ENCODE results near the gene HCST. TPM values are rescaled to one million over a fixed set of nuclear protein-coding genes. Genes with fewer than 3 reads are reported as not detected.
"Not testable (repeated sequence)": the region's sequence is repeated elsewhere in the genome, so short reads cannot be mapped to it uniquely, and the experiment has no call there.

HCST gene
- total RNA-seq, 4 donors from 2014 or later, result 8.3 TPM; not detected in 3

DNA sequence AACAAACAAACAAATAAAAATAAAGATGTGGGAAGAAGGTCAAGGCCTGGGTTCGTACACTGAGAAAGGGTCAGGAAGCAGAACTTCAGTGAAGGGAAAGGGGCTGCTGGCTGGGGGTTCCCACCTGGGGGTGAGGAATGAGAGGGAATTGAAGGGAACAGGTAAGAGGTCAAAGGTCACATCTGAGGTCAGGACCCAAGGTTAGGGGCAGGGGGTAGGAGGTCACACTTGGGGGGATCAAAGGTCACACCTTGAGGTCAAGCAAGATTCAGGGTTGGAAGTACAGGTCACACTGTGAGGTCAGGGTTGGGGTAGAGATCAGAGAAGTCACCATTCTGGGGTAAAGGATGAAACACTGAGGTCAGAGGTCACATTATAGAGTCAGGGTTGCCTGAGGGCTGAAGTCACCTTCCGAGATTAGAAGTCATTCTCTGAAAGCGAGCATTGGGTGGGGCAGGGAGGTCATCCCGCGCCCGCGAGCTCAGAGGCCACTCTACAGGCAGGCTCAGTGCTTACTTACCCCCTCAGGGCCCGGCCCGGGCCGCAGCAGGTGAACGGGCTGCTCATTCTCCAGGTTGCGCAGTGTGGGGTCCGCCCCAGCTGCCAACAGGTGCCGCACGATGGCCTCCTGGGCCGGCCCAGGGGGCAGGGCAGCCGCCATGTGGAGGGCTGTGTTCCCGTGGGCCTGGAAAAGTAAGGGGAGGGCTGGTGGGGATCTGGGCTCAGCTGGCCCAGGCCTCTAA is 12.8 kb upstream of the HCST start:
- Histone ChIP-seq H3K27ac (no peak overlapping the region), H3K4me3 (no peak overlapping the region), H3K27me3 (no peaks in the 10 kb centered on the region), H3K9me3 (no peaks in the 10 kb centered on the region), H3K4me1 (no peaks in the 10 kb centered on the region), H3K36me3 (peaks cover 62% of the 10 kb centered on the region)
- DNase-seq (ENCODE audit: low spot score in 2 of 2), result no peak
- TF ChIP-seq EP300 (IDR thresholded peaks at IDR 0.05) (no peak), POLR2A (IDR thresholded peaks at IDR 0.05) (no peak), POLR2AphosphoS5 (IDR thresholded peaks at IDR 0.05) (no peak)
- TF ChIP-seq, protein P1, sequence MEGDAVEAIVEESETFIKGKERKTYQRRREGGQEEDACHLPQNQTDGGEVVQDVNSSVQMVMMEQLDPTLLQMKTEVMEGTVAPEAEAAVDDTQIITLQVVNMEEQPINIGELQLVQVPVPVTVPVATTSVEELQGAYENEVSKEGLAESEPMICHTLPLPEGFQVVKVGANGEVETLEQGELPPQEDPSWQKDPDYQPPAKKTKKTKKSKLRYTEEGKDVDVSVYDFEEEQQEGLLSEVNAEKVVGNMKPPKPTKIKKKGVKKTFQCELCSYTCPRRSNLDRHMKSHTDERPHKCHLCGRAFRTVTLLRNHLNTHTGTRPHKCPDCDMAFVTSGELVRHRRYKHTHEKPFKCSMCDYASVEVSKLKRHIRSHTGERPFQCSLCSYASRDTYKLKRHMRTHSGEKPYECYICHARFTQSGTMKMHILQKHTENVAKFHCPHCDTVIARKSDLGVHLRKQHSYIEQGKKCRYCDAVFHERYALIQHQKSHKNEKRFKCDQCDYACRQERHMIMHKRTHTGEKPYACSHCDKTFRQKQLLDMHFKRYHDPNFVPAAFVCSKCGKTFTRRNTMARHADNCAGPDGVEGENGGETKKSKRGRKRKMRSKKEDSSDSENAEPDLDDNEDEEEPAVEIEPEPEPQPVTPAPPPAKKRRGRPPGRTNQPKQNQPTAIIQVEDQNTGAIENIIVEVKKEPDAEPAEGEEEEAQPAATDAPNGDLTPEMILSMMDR (IDR thresholded peaks at IDR 0.05), result no peak
- WGBS, result 89% methylated on average over 16 of the region's 18 CpGs

DNA sequence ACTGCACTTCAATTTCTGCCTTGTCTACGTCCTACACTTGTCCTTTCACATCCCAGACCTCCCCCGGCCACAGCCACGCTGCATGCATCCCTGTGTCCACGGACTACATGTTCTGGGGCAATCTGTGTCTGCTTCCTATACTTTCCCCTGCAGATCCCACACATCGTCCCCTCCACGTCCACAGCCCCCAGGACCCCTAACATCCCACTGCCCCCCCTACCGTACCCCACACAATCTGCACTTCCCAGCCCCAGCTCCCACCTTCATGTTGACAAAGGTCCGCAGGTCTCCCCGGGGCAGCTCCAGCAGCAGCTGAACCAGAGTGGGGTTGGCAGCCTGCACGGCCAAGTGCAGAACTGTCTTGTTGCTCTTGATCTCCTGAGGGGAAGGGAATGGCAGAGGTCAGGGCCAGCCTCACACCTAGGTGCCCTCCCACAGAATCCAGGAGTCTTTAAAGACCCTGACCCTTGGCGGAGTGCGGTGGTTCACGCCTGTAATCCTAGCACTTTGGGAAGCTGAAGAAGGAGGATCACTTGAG is 12.1 kb upstream of the HCST start:
- H3K9me3 ChIP-seq, result no peaks in the 10 kb centered on the region
- no peaks in the 10 kb centered on the region for H3K27me3 ChIP-seq
- 90% methylated on average over 13 of the region's 13 CpGs for WGBS
- TF ChIP-seq POLR2A (IDR thresholded peaks at IDR 0.05) (no peak), POLR2AphosphoS5 (IDR thresholded peaks at IDR 0.05) (no peak), EP300 (IDR thresholded peaks at IDR 0.05) (no peak)
- TF ChIP-seq, protein P1 (IDR thresholded peaks at IDR 0.05), result no peak
- peaks cover 68% of the 10 kb centered on the region for H3K36me3 ChIP-seq
- H3K4me1 ChIP-seq, result no peaks in the 10 kb centered on the region
- DNase-seq (ENCODE audit: low spot score in 2 of 2), result no peak
- no peak overlapping the region for H3K4me3 ChIP-seq
- no peak overlapping the region for H3K27ac ChIP-seq

DNA sequence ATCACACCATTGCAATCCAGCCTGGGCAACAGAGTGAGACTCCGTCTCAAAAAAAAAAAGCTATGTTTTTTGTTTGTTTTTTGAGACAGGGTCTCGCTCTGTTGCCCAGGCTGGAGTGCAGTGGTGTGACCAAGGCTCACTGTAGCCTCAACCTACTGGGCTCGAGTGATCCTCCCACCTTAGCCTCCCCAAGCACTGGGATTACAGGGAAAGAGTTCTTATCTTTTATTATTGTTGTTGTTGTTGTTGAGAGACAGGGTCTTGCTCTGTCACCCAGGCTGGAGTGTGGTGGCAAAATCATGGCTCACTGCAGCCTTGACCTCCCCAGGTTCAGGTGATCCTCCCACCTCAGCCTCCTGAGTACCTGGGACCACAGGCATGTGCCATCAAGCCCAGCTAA is 10.5 kb upstream of the HCST start:
- 95% methylated on average over 3 of the region's 3 CpGs for WGBS
- H3K4me3 ChIP-seq; H3K27ac ChIP-seq; DNase-seq (ENCODE audit: low spot score in 2 of 2); H3K4me1 ChIP-seq; H3K27me3 ChIP-seq; H3K9me3 ChIP-seq: not testable (repeated sequence)
- peaks cover 85% of the 10 kb centered on the region for H3K36me3 ChIP-seq

DNA sequence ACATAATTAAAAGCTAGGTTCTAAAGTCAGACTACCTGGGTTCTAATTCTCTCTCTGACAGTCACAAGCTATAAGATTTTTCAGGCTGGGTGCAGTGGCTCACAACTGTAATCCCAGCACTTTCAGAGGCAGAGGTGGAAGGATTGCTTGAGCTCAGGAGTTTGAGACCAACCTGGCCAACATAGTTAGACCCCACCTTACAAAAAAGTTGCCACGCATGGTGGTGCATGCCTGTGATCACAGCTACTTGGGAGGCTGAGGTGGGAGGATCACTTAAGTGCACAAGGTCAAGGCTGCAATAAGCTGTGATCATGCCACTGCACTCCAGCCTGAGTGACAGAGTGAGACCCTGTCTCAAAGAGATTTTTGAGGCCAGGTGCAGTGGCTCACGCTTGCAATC is 8.0 kb upstream of the HCST start:
- no peak for DNase-seq (ENCODE audit: low spot score in 2 of 2)
- Histone ChIP-seq H3K9me3 (no peaks in the 10 kb centered on the region), H3K27me3 (no peaks in the 10 kb centered on the region), H3K36me3 (peaks cover 66% of the 10 kb centered on the region), H3K4me1 (peaks cover 18% of the 10 kb centered on the region), H3K4me3 (no peak overlapping the region), H3K27ac (no peak overlapping the region)
- 95% methylated on average over 2 of the region's 2 CpGs for whole genome bisulfite sequencing
- TF ChIP-seq, protein P1 (IDR thresholded peaks at IDR 0.05), result no peak
- no peak for TF ChIP-seq EP300 (IDR thresholded peaks at IDR 0.05)
- no peak for TF ChIP-seq POLR2AphosphoS5 (IDR thresholded peaks at IDR 0.05)
- no peak for TF ChIP-seq POLR2A (IDR thresholded peaks at IDR 0.05)

DNA sequence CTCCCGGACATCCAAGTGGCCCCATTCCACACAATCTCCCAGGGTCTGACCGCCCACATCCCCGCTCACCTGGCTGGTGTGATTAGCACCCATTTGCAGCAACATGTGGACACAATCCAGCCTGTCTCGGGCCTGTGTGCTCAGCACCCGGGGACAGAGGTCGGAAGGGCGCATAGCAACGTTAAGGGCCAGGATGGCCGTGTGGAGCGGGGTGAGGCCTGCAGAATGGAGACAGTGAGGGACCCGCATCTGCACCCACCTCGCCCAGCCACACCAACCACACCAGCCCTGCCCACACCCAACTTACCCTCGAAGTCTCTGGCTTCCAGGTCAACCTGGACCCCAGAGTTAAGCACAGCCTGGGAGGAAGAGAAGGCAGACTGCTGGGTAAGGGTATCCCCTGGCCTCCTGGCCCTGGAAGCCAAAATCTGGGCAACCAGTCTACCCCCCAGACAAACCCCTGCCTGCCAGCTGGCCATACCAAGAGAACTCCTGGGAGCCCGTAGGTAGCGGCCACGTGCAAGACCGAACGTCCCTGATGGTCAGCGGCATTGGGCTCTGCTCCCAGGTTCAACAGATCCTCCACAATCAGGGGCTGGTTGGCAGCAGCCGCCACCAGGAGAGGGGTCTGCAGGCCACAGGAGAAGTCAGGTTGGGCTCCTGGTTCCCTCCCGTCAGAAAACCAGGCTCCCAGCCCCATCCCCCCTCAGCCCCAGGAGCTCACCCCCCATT is 6.3 kb upstream of the HCST start:
- TF ChIP-seq, protein P1 (IDR thresholded peaks at IDR 0.05), result no peak
- no peak for TF ChIP-seq POLR2AphosphoS5 (IDR thresholded peaks at IDR 0.05)
- TF ChIP-seq EP300 (IDR thresholded peaks at IDR 0.05), result no peak
- no peak for TF ChIP-seq POLR2A (IDR thresholded peaks at IDR 0.05)
- H3K27ac ChIP-seq, result no peak overlapping the region
- WGBS, result 90% methylated on average over 16 of the region's 21 CpGs
- H3K4me1 ChIP-seq, result peaks cover 26% of the 10 kb centered on the region
- DNase-seq (ENCODE audit: low spot score in 2 of 2), result no peak
- H3K36me3 ChIP-seq, result peaks cover 53% of the 10 kb centered on the region
- H3K9me3 ChIP-seq, result no peaks in the 10 kb centered on the region
- H3K4me3 ChIP-seq, result no peak overlapping the region
- no peaks in the 10 kb centered on the region for H3K27me3 ChIP-seq
